Pancreas (tissue), 10 donors: ENCODE results near the gene KIF4A. TPM values are rescaled to one million over a fixed set of nuclear protein-coding genes. Genes with fewer than 3 reads are reported as not detected.
A peak's percentile ranks its signal among the peaks of the same experiment; 100 is the strongest.
"Not testable (repeated sequence)": the region's sequence is repeated elsewhere in the genome, so short reads cannot be mapped to it uniquely, and the experiment has no call there.

Source experiments
- ATAC-seq, 4 donors: fragments of 200-7000 bp; cut with Tn5 transposase; one replicate each; pipeline versions ENCODE4 v1.8.0 to v1.9.1; 2020; ENCODE audit warnings: mild to moderate bottlenecking in 4 of 4, moderate library complexity in 4 of 4
- DNase-seq, 6 donors: peaks; one replicate each; pipeline ENCODE4 v3.0.0-alpha.2; 2020
- FAIRE-seq: peaks from 2 replicates; lab custom pipeline; 2012; peaks lifted over from hg19 to GRCh38; lab: Jason Lieb, UNC
- H3K27ac ChIP-seq, 4 donors: fragments of 200-600 bp; sonication (generic); 1 replicate in 3 of 4; 2 replicates in 1 of 4; pipeline versions ENCODE4 v1.5.0 to v1.8.0; 2020
- H3K27me3 ChIP-seq, 4 donors: fragments of 200-600 bp; one replicate each; pipeline ENCODE4 v1.8.0; 2021
- H3K36me3 ChIP-seq, 3 donors: fragments of 200-600 bp; sonication (generic) in 1 of 3; one replicate each; pipeline versions ENCODE4 v1.5.0 to v1.8.0; 2020 to 2021
- H3K4me1 ChIP-seq, 3 donors: fragments of 200-600 bp; one replicate each; pipeline ENCODE4 v1.8.0; 2021
- H3K4me3 ChIP-seq, 4 donors: fragments of 200-600 bp; sonication (generic) in 2 of 4; one replicate each; pipeline versions ENCODE4 v1.5.0 to v1.8.0; 2020 to 2021
- H3K9me3 ChIP-seq, 4 donors: fragments of 200-600 bp; one replicate each; pipeline ENCODE4 v1.8.0; 2021
- WGBS, 2 donors: extraction: QIAGEN DNeasy Blood & Tissue Kit; methylation state at CpG; one replicate each; pipeline ENCODE4 v1.1.7; 2013; 5-methylcytosine and 5-hydroxymethylcytosine counted together
- intact Hi-C, 3 donors: fragments of 100-400 bp; cut with DNase I; formaldehyde crosslinking; loops; one replicate each; pipeline versions ENCODE4 v1.11.1 to v1.14.2; 2022
- polyA plus RNA-seq, 2 donors: library from polyadenylated mRNA; stranded (reverse); fragments of 200-250 nt; gene quantifications; one replicate each; pipeline ENCODE4 v1.2.3, GENCODE V29; 2013
- total RNA-seq, 6 donors: library from RNA; stranded (reverse); fragmentation: NEBNext Ultra II Directional in 4 of 6; extraction: Animal tissue kit (Norgen Biotek cat#: 25700) in 4 of 6; gene quantifications; one replicate each; pipeline versions ENCODE4 v1.2.1 to v1.2.4, GENCODE V29; 2021 to 2023
- TF ChIP-seq, protein P1 (sequence below), 4 donors: fragments of 200-600 bp; sonication (generic) in 3 of 4; IDR thresholded peaks; one replicate each; pipeline versions ENCODE4 v1.5.0 to v1.8.0; 2021; ENCODE audit warnings: antibody characterized with exemption in 4 of 4
- donor health status: healthy with polysubstance abuse.
- donor health status: DM: no; HTN: no; CAD: no; lungs with moderate emphysema.
- donor health status: DM: no; HTN: no; CAD: no.
- donor health status: control.
- donor health status: control.
- donor health status: Bipolar disorder and iron deficiency.
- donor health status: DM: yes; HTN: yes; CAD: no.
- donor health status: DM: no; HTN: no; CAD: no.
- donor health status: DM: no; HTN: no; CAD: no.
- donor health status: DM: yes; HTN: yes; CAD: no.

The KIF4A gene
- total and polyA plus RNA-seq, 8 donors: 0.04 to 0.72 (median 0.12) TPM; not detected in 1

DNA sequence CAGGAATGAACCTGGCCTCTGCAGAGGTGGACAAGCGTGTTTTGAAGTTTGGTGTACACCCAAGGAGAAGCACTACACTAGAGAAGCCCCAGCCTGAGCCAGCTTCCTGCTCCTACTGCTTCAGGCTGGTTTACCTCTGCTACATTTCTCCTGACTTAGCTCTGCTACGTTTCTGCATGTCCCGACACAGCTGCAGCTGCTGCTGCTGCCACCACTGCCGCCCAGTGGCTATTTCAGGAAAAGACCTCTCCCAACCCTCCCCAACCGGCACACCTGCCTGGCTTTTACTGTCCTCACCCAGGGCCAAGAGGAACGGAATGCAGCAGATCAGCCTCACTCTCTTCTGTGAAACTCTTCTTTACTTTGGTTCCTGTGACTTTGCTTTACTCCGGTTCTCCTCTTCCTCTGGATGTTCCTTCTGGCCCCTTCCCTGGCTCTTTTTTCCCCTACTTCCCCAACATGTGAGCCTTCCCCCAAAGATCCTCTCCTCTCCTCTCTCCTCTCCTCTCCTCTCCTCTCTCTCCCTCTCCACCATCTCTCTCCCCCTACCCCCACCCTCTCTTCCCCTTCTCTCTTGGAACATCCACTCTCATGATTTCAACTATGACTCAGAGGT is 26.8 kb upstream of the KIF4A start:
- Histone ChIP-seq H3K4me3 (no peak overlapping the region), H3K27ac (no peak overlapping the region), H3K4me1 (no peaks in the 10 kb centered on the region), H3K9me3 (no peaks in the 10 kb centered on the region), H3K27me3 (peaks cover 0 to 3% (median 0%) of the 10 kb centered on the region in 4 donors), H3K36me3 (no peaks in the 10 kb centered on the region)
- WGBS, 2 donors: 21 to 37% methylated on average over 7 of the region's 7 CpGs
- ATAC-seq (peak in 3 of 4 donors; percentile 61 to 64 (median 63)), DNase-seq (peak in 1 of 6 donors; percentile 30), FAIRE-seq (no peak)
- intact Hi-C loops: no loop called here
- TF ChIP-seq, protein P1, sequence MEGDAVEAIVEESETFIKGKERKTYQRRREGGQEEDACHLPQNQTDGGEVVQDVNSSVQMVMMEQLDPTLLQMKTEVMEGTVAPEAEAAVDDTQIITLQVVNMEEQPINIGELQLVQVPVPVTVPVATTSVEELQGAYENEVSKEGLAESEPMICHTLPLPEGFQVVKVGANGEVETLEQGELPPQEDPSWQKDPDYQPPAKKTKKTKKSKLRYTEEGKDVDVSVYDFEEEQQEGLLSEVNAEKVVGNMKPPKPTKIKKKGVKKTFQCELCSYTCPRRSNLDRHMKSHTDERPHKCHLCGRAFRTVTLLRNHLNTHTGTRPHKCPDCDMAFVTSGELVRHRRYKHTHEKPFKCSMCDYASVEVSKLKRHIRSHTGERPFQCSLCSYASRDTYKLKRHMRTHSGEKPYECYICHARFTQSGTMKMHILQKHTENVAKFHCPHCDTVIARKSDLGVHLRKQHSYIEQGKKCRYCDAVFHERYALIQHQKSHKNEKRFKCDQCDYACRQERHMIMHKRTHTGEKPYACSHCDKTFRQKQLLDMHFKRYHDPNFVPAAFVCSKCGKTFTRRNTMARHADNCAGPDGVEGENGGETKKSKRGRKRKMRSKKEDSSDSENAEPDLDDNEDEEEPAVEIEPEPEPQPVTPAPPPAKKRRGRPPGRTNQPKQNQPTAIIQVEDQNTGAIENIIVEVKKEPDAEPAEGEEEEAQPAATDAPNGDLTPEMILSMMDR (IDR thresholded peaks at IDR 0.05): peak in 2 of 4 donors; percentile 6 to 8

GRCh38 chrX:70264784-70265183 is 25.1 kb upstream of the KIF4A start:
- Histone ChIP-seq H3K36me3 (no peaks in the 10 kb centered on the region), H3K27ac (no peak overlapping the region), H3K9me3 (no peaks in the 10 kb centered on the region), H3K4me3 (no peak overlapping the region), H3K4me1 (no peaks in the 10 kb centered on the region), H3K27me3 (peaks cover 0 to 3% (median 0%) of the 10 kb centered on the region in 4 donors)
- DNase-seq: no peak
- no peak for FAIRE-seq
- intact Hi-C loops: no loop called here
- WGBS, 2 donors: 57 to 58% methylated on average over 3 of the region's 3 CpGs
- ATAC-seq: no peak
- TF ChIP-seq, protein P1 (IDR thresholded peaks at IDR 0.05): no peak

DNA sequence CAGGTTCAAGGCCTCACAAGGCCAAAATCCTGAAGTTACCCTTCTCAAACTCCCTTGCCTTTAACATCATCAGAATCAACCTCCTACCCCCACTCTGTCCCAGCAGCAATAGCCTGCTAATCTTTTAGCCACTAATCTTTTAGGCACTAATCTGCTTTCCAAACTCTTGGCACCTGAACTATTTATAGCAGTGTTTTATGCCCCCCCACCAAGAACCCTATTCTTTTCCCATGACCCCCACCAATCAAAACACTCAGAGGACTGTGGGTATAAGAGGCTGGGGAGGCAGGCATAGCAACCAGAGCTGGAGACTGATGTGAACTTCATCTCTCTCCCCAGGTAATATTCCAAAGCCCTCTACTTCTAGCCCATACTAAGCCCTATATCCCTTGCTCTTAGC is 21.9 kb upstream of the KIF4A start, which contains the start of gene ARR3:
Gene ARR3 (plus strand): TSS at position 301 of the 400 bp plus-strand sequence. CDS start 1,052 bp downstream, outside the sequence.
- TF ChIP-seq, protein P1 (IDR thresholded peaks at IDR 0.05): no peak
- intact Hi-C loops: no loop called here
- H3K27ac ChIP-seq: no peak within 1 kb of the TSS
- FAIRE-seq: no peak
- ATAC-seq: no peak
- no peaks in the 10 kb centered on the region for H3K4me1 ChIP-seq
- no peaks in the 10 kb centered on the region for H3K27me3 ChIP-seq
- DNase-seq: no peak
- no peaks in the 10 kb centered on the region for H3K36me3 ChIP-seq
- no peaks in the 10 kb centered on the region for H3K9me3 ChIP-seq
- no peak within 1 kb of the TSS for H3K4me3 ChIP-seq

GRCh38 chrX:70274029-70274428 is 15.9 kb upstream of the KIF4A start:
- H3K36me3 ChIP-seq, FAIRE-seq, intact Hi-C loops, H3K9me3 ChIP-seq, DNase-seq, H3K4me3 ChIP-seq, H3K27me3 ChIP-seq, ATAC-seq, H3K27ac ChIP-seq, H3K4me1 ChIP-seq: not testable (repeated sequence)
- WGBS, 2 donors: 75 to 80% methylated on average over 7 of the region's 7 CpGs

GRCh38 chrX:70279081-70279480 is 10.8 kb upstream of the KIF4A start:
- ATAC-seq: no peak
- no peaks in the 10 kb centered on the region for H3K9me3 ChIP-seq
- 79 to 87% methylated on average over 3 of the region's 3 CpGs for WGBS, 2 donors
- H3K4me1 ChIP-seq: no peaks in the 10 kb centered on the region
- no peak for FAIRE-seq
- H3K27me3 ChIP-seq: peaks cover 0 to 4% (median 0%) of the 10 kb centered on the region in 4 donors
- H3K27ac ChIP-seq: no peak overlapping the region
- no peak for DNase-seq
- TF ChIP-seq, protein P1 (IDR thresholded peaks at IDR 0.05): no peak
- H3K36me3 ChIP-seq: no peaks in the 10 kb centered on the region
- no peak overlapping the region for H3K4me3 ChIP-seq
- intact Hi-C loops: no loop called here
